SK-N-SH (cell line): Measurements from ENCODE around the gene NAXD. TPM values are rescaled to one million over a fixed set of nuclear protein-coding genes. Genes with fewer than 3 reads are reported as not detected.

Source experiments
- CTCF ChIA-PET: fragments of 300-600, 350-600 bp; formaldehyde crosslinking; extraction: SDS; loops from one replicate; lab custom pipeline; 2021; lab: Yijun Ruan, JAX
- POLR2A ChIA-PET: fragments of 350-600 bp; sonication (Branson Sonifier 250); formaldehyde crosslinking; extraction: SDS; loops from one replicate; lab custom pipeline; 2020; ENCODE audit warnings: antibody characterized with exemption, inconsistent platforms; lab: Yijun Ruan, JAX
- DNase-seq: peaks from one replicate; pipeline ENCODE4 v3.0.0; 2012
- H2AFZ ChIP-seq: fragments of 200-600 bp; sonication (generic); 2 replicates; pipeline ENCODE4 v1.8.1; 2016; ENCODE audit warnings: antibody characterized with exemption, mild to moderate bottlenecking, low read depth
- H3F3A ChIP-seq: fragments of 200-600 bp; sonication (generic); replicated peaks from 2 replicates; pipeline ENCODE3; 2016; ENCODE audit warnings: antibody characterized with exemption, mild to moderate bottlenecking; ENCODE audit not compliant: insufficient read depth
- H3K27ac ChIP-seq, 2 experiments: fragments of 200-500 bp in 1 of 2; fragments of 200-600 bp in 1 of 2; sonication (Bioruptor generic) in 1 of 2; sonication (generic), shearing (Covaris generic) in 1 of 2; 2 replicates each; pipeline versions ENCODE4 v1.5.1 to v1.6.1; 2014 to 2016; ENCODE audit warnings: low read depth in 2 of 2, inconsistent platforms in 1 of 2, low read length in 1 of 2, mild to moderate bottlenecking in 1 of 2, mixed read lengths in 1 of 2
- H3K27me3 ChIP-seq: fragments of 200-600 bp; sonication (generic), shearing (Covaris generic); 2 replicates; pipeline ENCODE4 v1.6.1; 2016; ENCODE audit warnings: mixed run types; ENCODE audit not compliant: insufficient read depth
- H3K36me3 ChIP-seq, 2 experiments: fragments of 200-500 bp in 1 of 2; fragments of 200-600 bp in 1 of 2; sonication (Bioruptor generic) in 1 of 2; sonication (generic) in 1 of 2; replicated peaks in 1 of 2; 2 replicates each; pipeline versions ENCODE3 to v1.5.1; 2014 to 2016; ENCODE audit warnings: low read length in 1 of 2, mild to moderate bottlenecking in 1 of 2; ENCODE audit not compliant: insufficient read depth in 2 of 2, control insufficient read depth in 1 of 2
- H3K4me1 ChIP-seq, 2 experiments: fragments of 200-500 bp in 1 of 2; fragments of 200-600 bp in 1 of 2; sonication (Bioruptor generic) in 1 of 2; sonication (generic), shearing (Covaris generic) in 1 of 2; 2 replicates each; pipeline versions ENCODE4 v1.5.1 to v1.6.1; 2014 to 2016; ENCODE audit warnings: low read depth in 1 of 2, low read length in 1 of 2, mixed run types in 1 of 2; ENCODE audit not compliant: insufficient read depth in 2 of 2, control insufficient read depth in 1 of 2
- H3K4me2 ChIP-seq: fragments of 200-600 bp; sonication (generic), shearing (Covaris generic); 2 replicates; pipeline ENCODE4 v1.6.1; 2017; ENCODE audit warnings: mixed run types
- H3K4me3 ChIP-seq, 2 experiments: fragments of 200-500 bp in 1 of 2; fragments of 200-600 bp in 1 of 2; sonication (Bioruptor generic) in 1 of 2; sonication (generic), shearing (Covaris generic) in 1 of 2; 2 replicates each; pipeline versions ENCODE4 v1.5.1 to v1.8.1; 2014 to 2016; ENCODE audit warnings: low read depth in 2 of 2, inconsistent platforms in 1 of 2, low read length in 1 of 2, mild to moderate bottlenecking in 1 of 2, mixed read lengths in 1 of 2, moderate library complexity in 1 of 2
- H3K79me2 ChIP-seq: fragments of 200-600 bp; sonication (generic); 2 replicates; pipeline ENCODE4 v1.8.1; 2017; ENCODE audit warnings: mild to moderate bottlenecking; ENCODE audit not compliant: insufficient read depth
- H3K9ac ChIP-seq: fragments of 200-600 bp; sonication (generic); 2 replicates; pipeline ENCODE4 v1.6.1; 2017; ENCODE audit warnings: mixed run types
- H3K9me2 ChIP-seq: fragments of 200-600 bp; sonication (generic); 2 replicates; pipeline ENCODE4 v1.6.1; 2017; ENCODE audit warnings: mixed run types
- H3K9me3 ChIP-seq: fragments of 200-600 bp; sonication (generic); 2 replicates; pipeline ENCODE4 v1.6.1; 2017; ENCODE audit warnings: mixed run types, mild to moderate bottlenecking, moderate library complexity
- H4K20me1 ChIP-seq: fragments of 200-600 bp; sonication (generic); 2 replicates; pipeline ENCODE4 v1.6.1; 2017; ENCODE audit warnings: mild to moderate bottlenecking, mixed run types; ENCODE audit not compliant: insufficient read depth
- CHD2 ChIP-seq: fragments of 150-350 bp; IDR thresholded peaks from 2 replicates; pipeline ENCODE4 v1.6.1; 2018; ENCODE audit warnings: low read length; ENCODE audit not compliant: partially characterized antibody
- FOXM1 ChIP-seq: IDR thresholded peaks from 2 replicates; pipeline ENCODE4 v1.4.0; 2012; ENCODE audit warnings: low read depth, mild to moderate bottlenecking
- GABPA ChIP-seq: IDR thresholded peaks from 2 replicates; pipeline ENCODE4 v1.4.0; 2012; ENCODE audit warnings: low read depth, mild to moderate bottlenecking
- IRF3 ChIP-seq: fragments of 150-350 bp; IDR thresholded peaks from 2 replicates; pipeline ENCODE4 v1.6.1; 2016; ENCODE audit warnings: mild to moderate bottlenecking, low read depth, low read length
- MXI1 ChIP-seq: IDR thresholded peaks from 2 replicates; pipeline ENCODE4 v1.6.1; 2012; ENCODE audit warnings: mild to moderate bottlenecking, low read depth, low read length, improper control_type of control experiment
- NFIC ChIP-seq: IDR thresholded peaks from 2 replicates; pipeline ENCODE4 v1.4.0; 2012; ENCODE audit warnings: borderline replicate concordance
- RAD21 ChIP-seq: IDR thresholded peaks from 2 replicates; pipeline ENCODE4 v1.6.1; 2012; ENCODE audit warnings: mild to moderate bottlenecking, low read length
- REST ChIP-seq: IDR thresholded peaks from 2 replicates; pipeline ENCODE4 v1.6.1; 2012; ENCODE audit warnings: mild to moderate bottlenecking, low read depth, low read length, moderate library complexity
- RFX5 ChIP-seq: IDR thresholded peaks from 2 replicates; pipeline ENCODE4 v1.6.1; 2012; ENCODE audit warnings: mild to moderate bottlenecking, improper control_type of control experiment, low read length
- SIN3A ChIP-seq: IDR thresholded peaks from 2 replicates; pipeline ENCODE4 v1.6.1; 2012; ENCODE audit warnings: low read depth, mild to moderate bottlenecking, low read length, moderate library complexity, borderline replicate concordance
- TAF1 ChIP-seq: IDR thresholded peaks from 2 replicates; pipeline ENCODE4 v1.6.1; 2012; ENCODE audit warnings: low read depth, mild to moderate bottlenecking, low read length, moderate library complexity, borderline replicate concordance
- USF2 ChIP-seq: fragments of 150-350 bp; IDR thresholded peaks from 2 replicates; pipeline ENCODE4 v1.6.1; 2017; ENCODE audit warnings: antibody characterized with exemption, low read length, low read depth, borderline replicate concordance
- YY1 ChIP-seq: IDR thresholded peaks from 2 replicates; pipeline ENCODE4 v1.4.0; 2012; ENCODE audit warnings: low read depth, mild to moderate bottlenecking
- WGBS: methylation state at CpG from one replicate; pipeline ENCODE4 v1.1.6; 2017; ENCODE audit warnings: low lambda C conversion rate; 5-methylcytosine and 5-hydroxymethylcytosine counted together
- polyA plus RNA-seq, 3 experiments: library from polyadenylated mRNA; depleted of rRNA; stranded (reverse); fragments of >200 nt; gene quantifications; 2 replicates each; pipeline ENCODE4 v1.2.3, GENCODE V29; 2012

The NAXD gene
- polyA plus RNA-seq, 1 of the 3 experiments (the other 2 are of a cell fraction) = 32.4 TPM

GRCh38 chr13:110625771-110626321 lies 10.5 kb downstream of the NAXD start:
- CTCF ChIA-PET = interaction anchor here (1.0 kb wide), 1 partner anchor 32 kb away, joined by 3 read pairs; no protein-coding TSS in a partner anchor

More at GRCh38 chr13:110625771-110626321, 10.5 kb downstream of the NAXD start:
- Histone ChIP-seq H3K9me2 (no peaks in the 10 kb centered on the region), H3K9ac (no peak overlapping the region), H3K9me3 (no peaks in the 10 kb centered on the region), H3F3A (peaks cover 3% of the 10 kb centered on the region), H3K4me2 (no peak overlapping the region), H3K79me2 (peaks cover 90% of the 10 kb centered on the region), H3K36me3 (peaks cover 10 to 32% of the 10 kb centered on the region in 2 experiments), H3K27me3 (no peaks in the 10 kb centered on the region), H3K27ac (no peak overlapping the region), H4K20me1 (peaks cover 52% of the 10 kb centered on the region), H3K4me3 (no peak overlapping the region), H3K4me1 (peaks cover 17 to 26% of the 10 kb centered on the region in 2 experiments), H2AFZ (no peak overlapping the region)
- WGBS = 99% methylated on average over 19 of the region's 19 CpGs
- no peak for DNase-seq
- POLR2A ChIA-PET = no interaction called here
- TF ChIP-seq MXI1 (no peak), TAF1 (no peak), FOXM1 (no peak), GABPA (no peak), IRF3 (no peak), RFX5 (no peak), SIN3A (no peak), RAD21 (no peak), YY1 (no peak), CHD2 (no peak), USF2 (no peak), REST (no peak), NFIC (no peak)
